MCF 10A (cell line): ENCODE data around the gene NES. TPM values are rescaled to one million over a fixed set of nuclear protein-coding genes. Genes with fewer than 3 reads are reported as not detected.
A peak's percentile ranks its signal among the peaks of the same experiment; 100 is the strongest.

ENCODE experiments used
- BruUV-seq: library from RNA; stranded (reverse); fragments of 400-500 nt; replicated peaks from 2 replicates; lab custom pipeline; 2021; lab: Mats Ljungman, UMichigan
- CTCF ChIA-PET: fragments of 300-600 bp; sonication (Branson Sonifier 250); formaldehyde crosslinking; extraction: SDS; loops from one replicate; lab custom pipeline; 2021; ENCODE audit warnings: antibody characterized with exemption, inconsistent platforms; lab: Yijun Ruan, JAX
- POLR2A ChIA-PET: fragments of 300-600, 350-650 bp; sonication (Branson Sonifier 250); formaldehyde crosslinking; extraction: SDS; loops from one replicate; lab custom pipeline; 2020; ENCODE audit warnings: antibody characterized with exemption, inconsistent platforms; lab: Yijun Ruan, JAX
- DNase-seq: peaks from one replicate; pipeline ENCODE4 v3.0.0-alpha.2; 2018; ENCODE audit not compliant: unreplicated experiment
- H3K27ac Mint-ChIP-seq: one replicate; pipeline ENCODE4 v1.8.0; 2022; ENCODE audit warnings: mild to moderate bottlenecking, low read depth, mixed read lengths; ENCODE audit not compliant: unreplicated experiment
- H3K27me3 Mint-ChIP-seq: one replicate; pipeline ENCODE4 v1.8.0; 2022; ENCODE audit warnings: mixed read lengths; ENCODE audit not compliant: insufficient read depth, unreplicated experiment
- H3K36me3 Mint-ChIP-seq: one replicate; pipeline ENCODE4 v1.8.0; 2022; ENCODE audit warnings: mild to moderate bottlenecking, moderate library complexity, mixed read lengths; ENCODE audit not compliant: insufficient read depth, unreplicated experiment
- H3K4me1 Mint-ChIP-seq: one replicate; pipeline ENCODE4 v1.8.0; 2022; ENCODE audit warnings: mixed read lengths; ENCODE audit not compliant: insufficient read depth, unreplicated experiment
- H3K4me3 Mint-ChIP-seq: one replicate; pipeline ENCODE4 v1.8.0; 2022; ENCODE audit warnings: mild to moderate bottlenecking, moderate library complexity, mixed read lengths; ENCODE audit not compliant: unreplicated experiment
- H3K9me3 Mint-ChIP-seq: one replicate; pipeline ENCODE4 v1.8.0; 2022; ENCODE audit warnings: mixed read lengths; ENCODE audit not compliant: unreplicated experiment
- CTCF ChIP-seq: fragments of 200-600 bp; IDR thresholded peaks from one replicate; pipeline ENCODE4 v1.8.0; 2022; ENCODE audit warnings: antibody characterized with exemption, mild to moderate bottlenecking; ENCODE audit not compliant: unreplicated experiment
- intact Hi-C: fragments of 100-400 bp; cut with micrococcal nuclease; formaldehyde crosslinking; loops from 2 replicates; pipeline ENCODE4 v1.14.1; 2022
- total RNA-seq: library from RNA; stranded (reverse); gene quantifications from 2 replicates; pipeline ENCODE4 v1.2.3, GENCODE V29; 2022

The NES gene
- total RNA-seq, 1 experiment from 2014 or later = not detected

- BruUV-seq = no TSS peak
- CTCF ChIA-PET = interaction anchor here (1.0 to 47.2 kb wide), 4 partner anchors 2 to 145 kb away, joined by 4 to 2415 read pairs (median 1211); partner anchors contain the start of genes CRABP2, ISG20L2, METTL25B and NES
- POLR2A ChIA-PET = interaction anchor here (0.6 to 1.5 kb wide), 5 partner anchors 11 to 124 kb away, joined by 3 to 9 read pairs (median 4); partner anchors contain the start of genes ISG20L2, METTL25B and NAXE
Observed at GRCh38 chr1:156714830-156715229, 37.6 kb upstream of the NES start.

GRCh38 chr1:156712626-156713025, 35.4 kb upstream of the NES start:
- no TSS peak for BruUV-seq

More at GRCh38 chr1:156714830-156715229, 37.6 kb upstream of the NES start:
- no peak overlapping the region for H3K4me3 Mint-ChIP-seq
- H3K36me3 Mint-ChIP-seq = no peaks in the 10 kb centered on the region
- H3K4me1 Mint-ChIP-seq = peaks cover 19% of the 10 kb centered on the region
- intact Hi-C loops = no loop called here
- no peaks in the 10 kb centered on the region for H3K27me3 Mint-ChIP-seq
- H3K9me3 Mint-ChIP-seq = no peaks in the 10 kb centered on the region
- H3K27ac Mint-ChIP-seq = no peak overlapping the region
- no peak for TF ChIP-seq CTCF
- no peak for DNase-seq

GRCh38 chr1:156711011-156711817, 34.0 kb upstream of the NES start:
- no peaks in the 10 kb centered on the region for H3K9me3 Mint-ChIP-seq
- no peak for TF ChIP-seq CTCF
- H3K4me1 Mint-ChIP-seq = peaks cover 37% of the 10 kb centered on the region
- POLR2A ChIA-PET = interaction anchor here (0.6 to 9.9 kb wide), 9 partner anchors 8 to 120 kb away, joined by 3 to 71 read pairs (median 8); partner anchors contain the start of genes ISG20L2, METTL25B, MRPL24 and NAXE
- no peaks in the 10 kb centered on the region for H3K36me3 Mint-ChIP-seq
- DNase-seq = no peak
- CTCF ChIA-PET = interaction anchor here (0.7 to 47.2 kb wide), 9 partner anchors 2 to 179 kb away, joined by 3 to 2415 read pairs (median 10); partner anchors contain the start of genes CRABP2, ISG20L2, METTL25B and NES
- no peak overlapping the region for H3K4me3 Mint-ChIP-seq
- H3K27me3 Mint-ChIP-seq = no peaks in the 10 kb centered on the region
- BruUV-seq = no TSS peak
- H3K27ac Mint-ChIP-seq = no peak overlapping the region
- intact Hi-C loops = no loop called here

More at GRCh38 chr1:156712626-156713025, 35.4 kb upstream of the NES start:
- Mint-ChIP-seq H3K27ac (no peak overlapping the region), H3K36me3 (no peaks in the 10 kb centered on the region), H3K4me3 (no peak overlapping the region), H3K4me1 (peaks cover 32% of the 10 kb centered on the region), H3K9me3 (no peaks in the 10 kb centered on the region), H3K27me3 (no peaks in the 10 kb centered on the region)
- ChIA-PET CTCF (interaction anchor here (0.5 to 47.2 kb wide), 7 partner anchors 0 to 336 kb away, joined by 3 to 2415 read pairs (median 8); partner anchors contain the start of genes CRABP2, ISG20L2, METTL25B and NES), POLR2A (interaction anchor here (0.6 to 9.9 kb wide), 8 partner anchors 11 to 208 kb away, joined by 3 to 71 read pairs (median 8); partner anchors contain the start of genes ISG20L2, METTL25B and MRPL24)
- peak; percentile 39 for DNase-seq
- intact Hi-C loops = no loop called here
- TF ChIP-seq CTCF = no peak
